HepG2 (cell line): ENCODE results near the gene SCO1.

ENCODE experiments used
- HNRNPH1 ChIP-seq: fragments of 200-400 bp; formaldehyde crosslinking; optimal IDR thresholded peaks from 2 replicates; pipeline ENCODE3; 2017; ENCODE audit warnings: mild to moderate bottlenecking, low read depth, low read length
- NFYB ChIP-seq: sonication (generic); formaldehyde crosslinking; IDR thresholded peaks from 2 replicates; pipeline ENCODE4 v1.4.0; 2020; ENCODE audit warnings: missing genetic modification reagents
- NRL ChIP-seq: sonication (generic); formaldehyde crosslinking; IDR thresholded peaks from 2 replicates; pipeline ENCODE4 v1.5.0; 2020; ENCODE audit warnings: missing genetic modification reagents, mild to moderate bottlenecking, moderate library complexity, borderline replicate concordance
- POLR2AphosphoS2 ChIP-seq: IDR thresholded peaks from 2 replicates; pipeline ENCODE4 v1.6.1; 2011; ENCODE audit warnings: low read depth, low read length, improper control_type of control experiment
- POLR2AphosphoS5 ChIP-seq: IDR thresholded peaks from 2 replicates; pipeline ENCODE4 v1.6.1; 2012; ENCODE audit warnings: low read depth, low read length
- RFX5 ChIP-seq: IDR thresholded peaks from 2 replicates; pipeline ENCODE4 v1.6.1; 2011; ENCODE audit warnings: low read depth, low read length, improper control_type of control experiment
- ZNF224 ChIP-seq: sonication (generic); formaldehyde crosslinking; IDR thresholded peaks from 2 replicates; pipeline ENCODE4 v1.5.0; 2020; ENCODE audit warnings: mild to moderate bottlenecking, missing genetic modification reagents
- ZNF432 ChIP-seq: sonication (generic); formaldehyde crosslinking; IDR thresholded peaks from 2 replicates; pipeline ENCODE4 v1.5.0; 2020; ENCODE audit warnings: missing genetic modification reagents, mild to moderate bottlenecking, borderline replicate concordance
- TF ChIP-seq, protein P1 (sequence below): sonication (generic); IDR thresholded peaks from 2 replicates; pipeline ENCODE4 v1.6.1; 2016; ENCODE audit warnings: low read depth, borderline replicate concordance

DNA sequence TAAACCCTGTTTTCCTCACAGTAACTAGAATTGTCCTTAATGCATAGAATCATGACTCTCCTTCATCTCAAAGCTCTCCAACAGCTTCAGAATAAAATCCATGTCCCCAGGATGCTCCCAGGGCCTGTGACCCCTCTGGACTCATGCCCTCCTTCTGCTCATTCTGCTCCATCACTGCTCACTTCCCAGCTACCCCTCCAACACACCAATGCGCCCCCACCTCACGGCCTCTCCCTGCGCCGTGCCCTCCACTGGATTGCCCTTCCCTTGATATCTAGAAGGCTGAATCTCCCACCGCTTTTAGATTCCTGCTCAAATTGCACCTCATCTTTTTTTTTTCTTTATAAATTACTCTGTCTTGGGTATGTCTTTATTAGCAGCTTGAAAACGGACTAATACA is 45.1 kb upstream of the SCO1 start:
- TF ChIP-seq NFYB (CRISPR knock-in tag) (no peak), ZNF432 (CRISPR knock-in tag) (no peak), NRL (no peak), RFX5 (no peak), POLR2AphosphoS5 (no peak), ZNF224 (CRISPR knock-in tag) (no peak), HNRNPH1 (no peak), POLR2AphosphoS2 (no peak)
- TF ChIP-seq, protein P1, sequence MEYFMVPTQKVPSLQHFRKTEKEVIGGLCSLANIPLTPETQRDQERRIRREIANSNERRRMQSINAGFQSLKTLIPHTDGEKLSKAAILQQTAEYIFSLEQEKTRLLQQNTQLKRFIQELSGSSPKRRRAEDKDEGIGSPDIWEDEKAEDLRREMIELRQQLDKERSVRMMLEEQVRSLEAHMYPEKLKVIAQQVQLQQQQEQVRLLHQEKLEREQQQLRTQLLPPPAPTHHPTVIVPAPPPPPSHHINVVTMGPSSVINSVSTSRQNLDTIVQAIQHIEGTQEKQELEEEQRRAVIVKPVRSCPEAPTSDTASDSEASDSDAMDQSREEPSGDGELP: no peak
